PC-3 (cell line): ENCODE measurements around the gene SLC36A1. TPM values are rescaled to one million over a fixed set of nuclear protein-coding genes. Genes with fewer than 3 reads are reported as not detected.

Source experiments
- ATAC-seq: fragments of 200-7000 bp; cut with Tn5 transposase; 2 replicates; pipeline ENCODE4 v1.9.1; 2020; ENCODE audit warnings: mild to moderate bottlenecking, moderate library complexity
- BruUV-seq: library from RNA; stranded (reverse); fragments of 400-500 nt; replicated peaks from 2 replicates; lab custom pipeline; 2021; lab: Mats Ljungman, UMichigan
- CTCF ChIA-PET: fragments of 300-600 bp; sonication (Branson Sonifier 250); formaldehyde crosslinking; loops from one replicate; lab custom pipeline; 2022; ENCODE audit warnings: antibody characterized with exemption; lab: Charles Lee
- POLR2A ChIA-PET: fragments of 300-600 bp; sonication (Branson Sonifier 250); formaldehyde crosslinking; loops from one replicate; lab custom pipeline; 2022; ENCODE audit warnings: antibody characterized with exemption; ENCODE audit not compliant: unreplicated experiment; lab: Charles Lee
- DNase-seq: peaks from one replicate; pipeline ENCODE4 v3.0.0-alpha.2; 2015
- H2AFZ ChIP-seq: fragments of 300-600 bp; sonication (generic); 2 replicates; pipeline ENCODE4 v1.6.0; 2016; ENCODE audit warnings: antibody characterized with exemption, low read length
- H3F3A ChIP-seq: fragments of 300-600 bp; sonication (generic); one replicate; pipeline ENCODE4 v1.6.0; 2017; ENCODE audit warnings: antibody characterized with exemption, low read length, control low read depth, mild to moderate bottlenecking; ENCODE audit not compliant: unreplicated experiment
- H3K27ac ChIP-seq: fragments of 300-600 bp; sonication (generic); 2 replicates; pipeline ENCODE4 v1.5.1; 2016; ENCODE audit warnings: mild to moderate bottlenecking, low read length
- H3K27me3 ChIP-seq: fragments of 300-600 bp; sonication (generic); 2 replicates; pipeline ENCODE4 v1.6.1; 2016; ENCODE audit warnings: low read length, mixed read lengths
- H3K36me3 ChIP-seq: fragments of 300-600 bp; sonication (generic); 2 replicates; pipeline ENCODE4 v1.6.1; 2016; ENCODE audit warnings: low read depth, mixed run types, low read length, mixed read lengths
- H3K4me1 ChIP-seq: fragments of 300-600 bp; sonication (generic); 2 replicates; pipeline ENCODE4 v1.5.1; 2016; ENCODE audit warnings: low read length; ENCODE audit not compliant: insufficient read depth
- H3K4me2 ChIP-seq: fragments of 300-600 bp; sonication (generic); 2 replicates; pipeline ENCODE4 v1.6.0; 2016; ENCODE audit warnings: low read length
- H3K4me3 ChIP-seq: fragments of 300-600 bp; sonication (generic); 2 replicates; pipeline ENCODE4 v1.5.1; 2016; ENCODE audit warnings: mild to moderate bottlenecking, low read length, mixed read lengths
- H3K79me2 ChIP-seq: fragments of 300-600 bp; sonication (generic); 2 replicates; pipeline ENCODE4 v1.6.1; 2017; ENCODE audit warnings: low read length, mixed read lengths
- H3K9ac ChIP-seq: fragments of 300-600 bp; sonication (generic); 2 replicates; pipeline ENCODE4 v1.6.0; 2016; ENCODE audit warnings: mild to moderate bottlenecking, low read length
- H3K9me2 ChIP-seq: fragments of 300-600 bp; sonication (generic); replicated peaks from 2 replicates; pipeline ENCODE4 v1.6.1; 2016; ENCODE audit warnings: mixed run types, low read length, mixed read lengths
- H3K9me3 ChIP-seq: fragments of 300-600 bp; sonication (generic); 2 replicates; pipeline ENCODE4 v1.6.1; 2016; ENCODE audit warnings: low read length, mixed read lengths
- H4K20me1 ChIP-seq: fragments of 300-600 bp; sonication (generic); 2 replicates; pipeline ENCODE4 v1.6.1; 2016; ENCODE audit warnings: low read length, mixed read lengths
- EZH2 ChIP-seq: fragments of 300-600 bp; sonication (generic); IDR thresholded peaks from one replicate; pipeline ENCODE4 v1.6.1; 2017; ENCODE audit warnings: antibody characterized with exemption, mild to moderate bottlenecking, low read length; ENCODE audit not compliant: unreplicated experiment
- EZH2phosphoT487 ChIP-seq: fragments of 300-600 bp; sonication (generic); IDR thresholded peaks from 2 replicates; pipeline ENCODE4 v1.6.1; 2018; ENCODE audit warnings: mild to moderate bottlenecking, antibody characterized with exemption, low read length, borderline replicate concordance
- intact Hi-C: fragments of 100-400 bp; cut with micrococcal nuclease; formaldehyde crosslinking; loops from 2 replicates; pipeline ENCODE4 v1.9.0; 2023
- total RNA-seq: library from RNA; depleted of rRNA; stranded (reverse); fragments of >200 nt; gene quantifications from 2 replicates; pipeline ENCODE4 v1.2.3, GENCODE V29; 2014
- TF ChIP-seq, protein P1 (sequence below): fragments of 300-600 bp; sonication (generic); conservative IDR thresholded peaks from 2 replicates; pipeline ENCODE4 v1.5.1; 2017; ENCODE audit warnings: antibody characterized with exemption, low read depth, mild to moderate bottlenecking, low read length

The SLC36A1 gene
- total RNA-seq, 1 experiment from 2014 or later: 3.6 TPM

- ATAC-seq (no peak), DNase-seq (no peak)
- Histone ChIP-seq H3K9me3 (no peaks in the 10 kb centered on the region), H3K9ac (no peak overlapping the region), H3F3A (no peaks in the 10 kb centered on the region), H3K27ac (no peak overlapping the region), H3K4me1 (no peaks in the 10 kb centered on the region), H3K79me2 (no peaks in the 10 kb centered on the region), H3K4me3 (no peak overlapping the region), H3K9me2 (no peaks in the 10 kb centered on the region), H3K27me3 (no peaks in the 10 kb centered on the region), H4K20me1 (no peaks in the 10 kb centered on the region), H2AFZ (no peak overlapping the region), H3K4me2 (no peak overlapping the region), H3K36me3 (no peaks in the 10 kb centered on the region)
- no TSS peak for BruUV-seq
- POLR2A ChIA-PET: no interaction called here
- TF ChIP-seq EZH2phosphoT487: no peak
- TF ChIP-seq, protein P1, sequence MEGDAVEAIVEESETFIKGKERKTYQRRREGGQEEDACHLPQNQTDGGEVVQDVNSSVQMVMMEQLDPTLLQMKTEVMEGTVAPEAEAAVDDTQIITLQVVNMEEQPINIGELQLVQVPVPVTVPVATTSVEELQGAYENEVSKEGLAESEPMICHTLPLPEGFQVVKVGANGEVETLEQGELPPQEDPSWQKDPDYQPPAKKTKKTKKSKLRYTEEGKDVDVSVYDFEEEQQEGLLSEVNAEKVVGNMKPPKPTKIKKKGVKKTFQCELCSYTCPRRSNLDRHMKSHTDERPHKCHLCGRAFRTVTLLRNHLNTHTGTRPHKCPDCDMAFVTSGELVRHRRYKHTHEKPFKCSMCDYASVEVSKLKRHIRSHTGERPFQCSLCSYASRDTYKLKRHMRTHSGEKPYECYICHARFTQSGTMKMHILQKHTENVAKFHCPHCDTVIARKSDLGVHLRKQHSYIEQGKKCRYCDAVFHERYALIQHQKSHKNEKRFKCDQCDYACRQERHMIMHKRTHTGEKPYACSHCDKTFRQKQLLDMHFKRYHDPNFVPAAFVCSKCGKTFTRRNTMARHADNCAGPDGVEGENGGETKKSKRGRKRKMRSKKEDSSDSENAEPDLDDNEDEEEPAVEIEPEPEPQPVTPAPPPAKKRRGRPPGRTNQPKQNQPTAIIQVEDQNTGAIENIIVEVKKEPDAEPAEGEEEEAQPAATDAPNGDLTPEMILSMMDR: no peak
- no peak for TF ChIP-seq EZH2
- intact Hi-C loops: no loop called here
- CTCF ChIA-PET: no interaction called here
Observed at GRCh38 chr5:151465476-151465875, 18.1 kb downstream of the SLC36A1 start.

DNA sequence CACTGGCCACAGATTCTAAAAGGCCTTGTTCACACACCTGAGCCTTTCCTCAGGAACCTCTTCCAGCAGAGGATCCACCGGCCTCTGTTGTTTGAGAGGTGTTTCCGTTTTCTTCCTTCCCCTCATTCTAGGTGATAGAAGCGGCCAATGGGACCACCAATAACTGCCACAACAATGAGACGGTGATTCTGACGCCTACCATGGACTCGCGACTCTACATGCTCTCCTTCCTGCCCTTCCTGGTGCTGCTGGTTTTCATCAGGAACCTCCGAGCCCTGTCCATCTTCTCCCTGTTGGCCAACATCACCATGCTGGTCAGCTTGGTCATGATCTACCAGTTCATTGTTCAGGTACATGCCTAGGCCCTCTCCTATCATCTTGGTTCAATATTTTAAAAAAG, 20.2 kb downstream of the SLC36A1 start:
- TF ChIP-seq EZH2 (no peak), EZH2phosphoT487 (no peak)
- TF ChIP-seq, protein P1: no peak
- ATAC-seq (no peak), DNase-seq (no peak)
- Histone ChIP-seq H3K4me2 (no peak overlapping the region), H3K4me1 (no peaks in the 10 kb centered on the region), H3K27ac (no peak overlapping the region), H3F3A (no peaks in the 10 kb centered on the region), H3K79me2 (no peaks in the 10 kb centered on the region), H3K27me3 (no peaks in the 10 kb centered on the region), H4K20me1 (no peaks in the 10 kb centered on the region), H3K9me3 (no peaks in the 10 kb centered on the region), H3K9ac (no peak overlapping the region), H3K4me3 (no peak overlapping the region), H3K9me2 (no peaks in the 10 kb centered on the region), H2AFZ (no peak overlapping the region), H3K36me3 (no peaks in the 10 kb centered on the region)
- ChIA-PET CTCF (no interaction called here), POLR2A (no interaction called here)
- intact Hi-C loops: no loop called here
- BruUV-seq: no TSS peak

DNA sequence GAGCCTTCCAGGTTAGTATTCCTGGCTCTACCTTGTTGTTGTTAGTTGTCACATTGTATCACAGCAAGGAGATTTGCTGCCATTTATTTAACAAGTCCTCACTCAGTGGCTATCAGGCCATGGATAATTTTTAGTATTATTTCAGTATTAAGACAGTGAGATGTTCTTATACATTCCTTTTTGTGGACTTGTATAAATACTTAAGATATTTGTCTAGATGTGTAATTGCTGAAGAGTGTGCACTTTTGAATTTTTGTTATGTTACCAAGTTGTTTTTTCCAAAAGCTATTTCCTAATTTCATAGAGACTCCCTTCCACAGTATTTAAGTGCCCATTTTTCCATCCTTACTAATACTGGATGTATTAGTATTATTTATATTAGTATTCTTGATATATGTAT, 22.0 kb downstream of the SLC36A1 start:
- no peak for DNase-seq
- CTCF ChIA-PET: no interaction called here
- POLR2A ChIA-PET: no interaction called here
- Histone ChIP-seq H3K27ac (no peak overlapping the region), H3K9ac (no peak overlapping the region), H3K9me2 (no peaks in the 10 kb centered on the region), H3K4me2 (no peak overlapping the region), H2AFZ (no peak overlapping the region), H3K79me2 (no peaks in the 10 kb centered on the region), H3K27me3 (no peaks in the 10 kb centered on the region), H4K20me1 (no peaks in the 10 kb centered on the region), H3K9me3 (no peaks in the 10 kb centered on the region), H3K36me3 (no peaks in the 10 kb centered on the region), H3F3A (no peaks in the 10 kb centered on the region), H3K4me3 (no peak overlapping the region), H3K4me1 (no peaks in the 10 kb centered on the region)
- no TSS peak for BruUV-seq
- TF ChIP-seq, protein P1: no peak
- TF ChIP-seq EZH2 (no peak), EZH2phosphoT487 (no peak)
- intact Hi-C loops: no loop called here
- ATAC-seq: no peak
